Activated CD8-positive, alpha-beta memory T cell treated with anti-CD3 and anti-CD28 coated beads for 36 hours (primary cell): ENCODE results near the gene TVP23C. TPM values are rescaled to one million over a fixed set of nuclear protein-coding genes. Genes with fewer than 3 reads are reported as not detected.

Experiments used
- total RNA-seq, 2 experiments: library from RNA; stranded (reverse); gene quantifications; one replicate each; pipeline ENCODE4 v1.2.3, GENCODE V29; 2021

TVP23C gene
- total RNA-seq, 2 experiments from 2014 or later: 5.4 to 9.5 TPM

Other genes with a start within 250 kb of the TVP23C start
- gene TEKT3, start 221.9 kb downstream of the TVP23C start, total RNA-seq: not detected
- 1 to 10 TPM; 2.1 to 2.8 TPM for gene CDRT4, start 95.9 kb downstream of the TVP23C start, total RNA-seq
- 1 to 10 TPM in 1 of 2 experiments, under 1 TPM in 1; 0.46 to 1.0 TPM for gene FBXW10B, start 56.2 kb upstream of the TVP23C start, total RNA-seq
- 10 to 100 TPM in 1 of 2 experiments, 1 to 10 TPM in 1; 9.5 to 10.8 TPM for gene TRIM16, start 120.8 kb upstream of the TVP23C start, total RNA-seq
- 10 to 100 TPM; 28.4 to 30.8 TPM for gene ZNF286A, start 136.3 kb upstream of the TVP23C start, total RNA-seq
- under 1 TPM; 0.08 to 0.46 TPM for gene TBC1D26, start 168.8 kb upstream of the TVP23C start, total RNA-seq